SU-DHL-6 (cell line): ENCODE data around the gene HMGN4.

ENCODE experiments used
- EZH2phosphoT487 ChIP-seq: fragments of 200-600 bp; sonication (generic), shearing (Covaris generic); conservative IDR thresholded peaks from 2 replicates; pipeline ENCODE4 v1.6.1; 2018; ENCODE audit warnings: mild to moderate bottlenecking, antibody characterized with exemption, low read length, moderate library complexity, mixed read lengths
- TF ChIP-seq, protein P1 (sequence below): fragments of 200-600 bp; sonication (generic); IDR thresholded peaks from one replicate; pipeline ENCODE4 v1.5.1; 2017; ENCODE audit warnings: antibody characterized with exemption, mild to moderate bottlenecking, low read length, moderate library complexity; ENCODE audit not compliant: insufficient read depth, poor library complexity, severe bottlenecking

DNA sequence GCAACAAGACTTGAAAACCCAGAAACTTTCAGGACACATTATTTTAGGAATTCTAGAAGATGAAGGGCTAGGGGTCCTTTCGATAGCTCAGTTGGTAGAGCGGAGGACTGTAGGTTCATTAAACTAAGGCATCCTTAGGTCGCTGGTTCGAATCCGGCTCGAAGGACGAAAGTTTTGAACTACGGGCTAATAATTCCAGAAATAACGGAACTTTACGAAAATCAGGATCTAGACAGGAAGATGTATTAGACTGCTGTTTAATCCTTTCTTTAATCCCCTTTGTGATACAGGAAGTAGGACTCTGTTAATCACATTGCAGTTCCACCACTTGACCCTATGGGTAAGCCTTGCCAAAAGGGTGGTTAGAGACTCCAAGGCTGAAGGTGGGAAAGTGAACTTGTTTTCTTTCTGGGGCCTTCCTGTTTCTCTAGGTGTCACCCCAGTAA lies 37.4 kb downstream of the HMGN4 start:
- TF ChIP-seq, protein P1, sequence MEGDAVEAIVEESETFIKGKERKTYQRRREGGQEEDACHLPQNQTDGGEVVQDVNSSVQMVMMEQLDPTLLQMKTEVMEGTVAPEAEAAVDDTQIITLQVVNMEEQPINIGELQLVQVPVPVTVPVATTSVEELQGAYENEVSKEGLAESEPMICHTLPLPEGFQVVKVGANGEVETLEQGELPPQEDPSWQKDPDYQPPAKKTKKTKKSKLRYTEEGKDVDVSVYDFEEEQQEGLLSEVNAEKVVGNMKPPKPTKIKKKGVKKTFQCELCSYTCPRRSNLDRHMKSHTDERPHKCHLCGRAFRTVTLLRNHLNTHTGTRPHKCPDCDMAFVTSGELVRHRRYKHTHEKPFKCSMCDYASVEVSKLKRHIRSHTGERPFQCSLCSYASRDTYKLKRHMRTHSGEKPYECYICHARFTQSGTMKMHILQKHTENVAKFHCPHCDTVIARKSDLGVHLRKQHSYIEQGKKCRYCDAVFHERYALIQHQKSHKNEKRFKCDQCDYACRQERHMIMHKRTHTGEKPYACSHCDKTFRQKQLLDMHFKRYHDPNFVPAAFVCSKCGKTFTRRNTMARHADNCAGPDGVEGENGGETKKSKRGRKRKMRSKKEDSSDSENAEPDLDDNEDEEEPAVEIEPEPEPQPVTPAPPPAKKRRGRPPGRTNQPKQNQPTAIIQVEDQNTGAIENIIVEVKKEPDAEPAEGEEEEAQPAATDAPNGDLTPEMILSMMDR, result no peak
- TF ChIP-seq EZH2phosphoT487, result no peak
